Endodermal cell (in vitro differentiated cells): ENCODE results near the gene CELA1. TPM values are rescaled to one million over a fixed set of nuclear protein-coding genes. Genes with fewer than 3 reads are reported as not detected.

Source experiments
- DNase-seq: peaks from one replicate; pipeline ENCODE4 v3.0.0-alpha.2; 2017
- H3K27ac ChIP-seq: 2 replicates; pipeline ENCODE4 v1.5.1; 2013; ENCODE audit warnings: mild to moderate bottlenecking, low read depth, low read length, moderate library complexity
- H3K27me3 ChIP-seq: 2 replicates; pipeline ENCODE4 v1.6.1; 2013; ENCODE audit warnings: mild to moderate bottlenecking, low read length, moderate library complexity; ENCODE audit not compliant: insufficient read depth, control insufficient read depth, poor library complexity, severe bottlenecking
- H3K36me3 ChIP-seq: 2 replicates; pipeline ENCODE4 v1.7.0; 2013; ENCODE audit warnings: mild to moderate bottlenecking, low read length, moderate library complexity; ENCODE audit not compliant: control insufficient read depth, insufficient read depth
- H3K4me1 ChIP-seq: one replicate; pipeline ENCODE4 v1.7.0; 2013; ENCODE audit warnings: low read length; ENCODE audit not compliant: control insufficient read depth, insufficient read depth
- H3K4me3 ChIP-seq: 2 replicates; pipeline ENCODE4 v1.5.1; 2013; ENCODE audit warnings: mild to moderate bottlenecking, low read length, moderate library complexity
- H3K9ac ChIP-seq: 2 replicates; pipeline ENCODE4 v1.6.1; 2013; ENCODE audit warnings: mild to moderate bottlenecking, low read length, moderate library complexity; ENCODE audit not compliant: poor library complexity, severe bottlenecking; ENCODE audit errors: extremely low read depth
- H3K9me3 ChIP-seq: 2 replicates; pipeline ENCODE4 v1.6.1; 2013; ENCODE audit warnings: mild to moderate bottlenecking, low read length, moderate library complexity; ENCODE audit not compliant: control insufficient read depth
- H3K27ac Mint-ChIP-seq: 2 replicates; pipeline ENCODE4 v1.8.0; 2020; ENCODE audit warnings: mixed read lengths
- H3K27me3 Mint-ChIP-seq: 2 replicates; pipeline ENCODE4 v1.8.0; 2021; ENCODE audit warnings: mild to moderate bottlenecking, mixed read lengths; ENCODE audit not compliant: insufficient read depth
- H3K36me3 Mint-ChIP-seq: 2 replicates; pipeline ENCODE4 v1.8.0; 2020; ENCODE audit warnings: low read depth, mixed read lengths
- H3K4me1 Mint-ChIP-seq: 2 replicates; pipeline ENCODE4 v1.8.0; 2020; ENCODE audit warnings: mixed read lengths
- H3K4me3 Mint-ChIP-seq: 2 replicates; pipeline ENCODE4 v1.8.0; 2020; ENCODE audit warnings: mild to moderate bottlenecking, moderate library complexity, mixed read lengths
- H3K9me3 Mint-ChIP-seq: 2 replicates; pipeline ENCODE4 v1.8.0; 2020; ENCODE audit warnings: mild to moderate bottlenecking, mixed read lengths
- WGBS, 2 experiments: methylation state at CpG; one replicate each; pipeline versions ENCODE4 v1.1.5 to v1.1.7; 2013; ENCODE audit warnings: missing lambda C conversion rate in 2 of 2, mixed read lengths in 1 of 2; ENCODE audit not compliant: insufficient coverage in 1 of 2, insufficient read length in 1 of 2; 5-methylcytosine and 5-hydroxymethylcytosine counted together
- long read RNA-seq, 4 experiments: library from polyadenylated mRNA in 2 of 4; library from RNA in 1 of 4; library from capped mRNA in 1 of 4; stranded (forward) in 3 of 4; unstranded in 1 of 4; transcript quantifications; one replicate each; pipeline ENCODE4 v2.0.0, GENCODE V29; 2020 to 2021; ENCODE audit warnings: inconsistent platforms in 1 of 4
- polyA plus RNA-seq, 2 experiments: library from polyadenylated mRNA; stranded (reverse); fragments of 50-300 nt; gene quantifications; one replicate each; pipeline ENCODE4 v1.2.3, GENCODE V29; 2013
- total RNA-seq, 2 donors: library from RNA; stranded (reverse); fragmentation: NEBNext Ultra II Directional in 1 of 2; extraction: Animal tissue kit (Norgen Biotek cat#: 25700) in 1 of 2; gene quantifications; 2 replicates in 1 of 2; 3 replicates in 1 of 2; pipeline ENCODE4 v1.2.1, GENCODE V29; 2021
- TF ChIP-seq, protein P1 (sequence below): fragments of 200-600 bp; sonication (generic); conservative IDR thresholded peaks from 2 replicates; pipeline ENCODE4 v1.5.0; 2021; ENCODE audit warnings: antibody characterized with exemption, mild to moderate bottlenecking

The CELA1 gene
- not detected for total RNA-seq
- not detected for polyA plus RNA-seq (2013, experiment 1 of 2)
- not detected for polyA plus RNA-seq (2013, experiment 2 of 2)
- long read RNA-seq, experiment 1 = 0 reads
- long read RNA-seq, experiment 2 = 0 reads
- long read RNA-seq, experiment 3 = 0 reads
- long read RNA-seq, experiment 4 = 0 reads

GRCh38 chr12:51346581-51346980 is at the start of gene CELA1:
CELA1 (minus strand) TSS chr12:51346679; CDS start chr12:51346638, 41 bp downstream.
- Histone ChIP-seq H3K27me3 (no peaks in the 10 kb centered on the region), H3K9me3 (no peaks in the 10 kb centered on the region), H3K36me3 (no peaks in the 10 kb centered on the region), H3K4me1 (no peaks in the 10 kb centered on the region), H3K4me3 (no peak within 1 kb of the TSS), H3K9ac (no peak within 1 kb of the TSS), H3K27ac (no peak within 1 kb of the TSS)
- Mint-ChIP-seq H3K27ac (no peak within 1 kb of the TSS), H3K36me3 (no peaks in the 10 kb centered on the region), H3K27me3 (peaks cover 2% of the 10 kb centered on the region), H3K9me3 (no peaks in the 10 kb centered on the region), H3K4me3 (no peak within 1 kb of the TSS), H3K4me1 (peaks cover 15% of the 10 kb centered on the region)
- TF ChIP-seq, protein P1, sequence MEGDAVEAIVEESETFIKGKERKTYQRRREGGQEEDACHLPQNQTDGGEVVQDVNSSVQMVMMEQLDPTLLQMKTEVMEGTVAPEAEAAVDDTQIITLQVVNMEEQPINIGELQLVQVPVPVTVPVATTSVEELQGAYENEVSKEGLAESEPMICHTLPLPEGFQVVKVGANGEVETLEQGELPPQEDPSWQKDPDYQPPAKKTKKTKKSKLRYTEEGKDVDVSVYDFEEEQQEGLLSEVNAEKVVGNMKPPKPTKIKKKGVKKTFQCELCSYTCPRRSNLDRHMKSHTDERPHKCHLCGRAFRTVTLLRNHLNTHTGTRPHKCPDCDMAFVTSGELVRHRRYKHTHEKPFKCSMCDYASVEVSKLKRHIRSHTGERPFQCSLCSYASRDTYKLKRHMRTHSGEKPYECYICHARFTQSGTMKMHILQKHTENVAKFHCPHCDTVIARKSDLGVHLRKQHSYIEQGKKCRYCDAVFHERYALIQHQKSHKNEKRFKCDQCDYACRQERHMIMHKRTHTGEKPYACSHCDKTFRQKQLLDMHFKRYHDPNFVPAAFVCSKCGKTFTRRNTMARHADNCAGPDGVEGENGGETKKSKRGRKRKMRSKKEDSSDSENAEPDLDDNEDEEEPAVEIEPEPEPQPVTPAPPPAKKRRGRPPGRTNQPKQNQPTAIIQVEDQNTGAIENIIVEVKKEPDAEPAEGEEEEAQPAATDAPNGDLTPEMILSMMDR = no peak
- WGBS, 2 experiments = 96 to 97% methylated on average over 3 of the region's 3 CpGs
- DNase-seq = no peak

DNA sequence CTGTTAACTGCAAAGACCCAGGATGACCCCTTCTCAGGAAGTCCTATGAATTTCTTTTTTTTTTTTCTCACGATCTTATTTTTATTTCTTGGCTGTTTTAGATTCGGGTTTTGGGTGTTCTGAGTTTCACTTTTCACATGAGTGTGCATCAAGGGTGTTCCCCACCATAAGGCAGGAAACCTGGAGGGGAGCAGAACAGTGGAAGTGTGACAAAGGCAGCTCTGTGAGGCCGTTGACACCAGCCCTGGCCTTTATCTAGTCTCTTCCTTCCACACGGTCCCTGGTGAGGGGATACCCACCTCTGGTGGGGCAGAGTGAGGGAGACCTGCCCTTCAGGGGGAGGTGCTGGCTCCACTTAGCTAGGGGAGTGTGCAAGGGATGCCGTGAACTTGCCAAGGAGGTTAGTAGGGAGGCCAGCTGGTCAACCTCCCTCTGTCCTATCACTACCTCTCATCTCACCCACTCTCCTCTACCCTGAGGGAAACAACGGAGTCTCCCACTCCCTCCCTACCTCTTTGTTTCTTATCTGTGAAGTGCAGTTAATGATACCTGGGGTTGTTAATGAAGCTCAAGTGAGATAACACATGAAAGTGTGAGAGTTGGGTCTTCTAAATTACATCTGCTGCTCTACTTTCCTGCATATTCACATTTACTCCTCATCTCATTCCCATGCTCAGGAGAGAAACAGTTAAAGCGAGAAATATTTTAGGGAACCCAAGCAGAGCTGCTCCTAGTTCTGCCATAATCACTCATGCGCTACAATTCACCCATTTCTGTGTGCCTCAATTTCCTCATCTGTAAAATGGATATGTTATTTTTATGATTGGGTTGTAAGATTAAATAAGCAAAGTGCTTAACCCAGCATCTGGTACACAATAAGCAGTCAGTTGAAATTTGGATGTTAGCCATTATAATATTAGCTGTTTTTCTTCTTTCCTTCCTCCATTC is 49.1 kb upstream of the CELA1 start:
- Histone ChIP-seq H3K27ac (no peak overlapping the region), H3K4me3 (no peak overlapping the region), H3K36me3 (peaks cover 6% of the 10 kb centered on the region), H3K4me1 (peaks cover 5% of the 10 kb centered on the region), H3K9ac (no peak overlapping the region), H3K27me3 (peaks cover 15% of the 10 kb centered on the region), H3K9me3 (no peaks in the 10 kb centered on the region)
- no peaks in the 10 kb centered on the region for H3K9me3 Mint-ChIP-seq
- TF ChIP-seq, protein P1 = no peak
- DNase-seq = peak; percentile 79
- H3K4me1 Mint-ChIP-seq = peaks cover 40% of the 10 kb centered on the region
- 53% methylated on average over 8 of the region's 8 CpGs; no CpG with 5 or more reads in 1 of the 2 experiments for WGBS, 2 experiments
- peaks cover 16% of the 10 kb centered on the region for H3K36me3 Mint-ChIP-seq
- no peak overlapping the region for H3K4me3 Mint-ChIP-seq
- H3K27ac Mint-ChIP-seq = no peak overlapping the region
- peaks cover 13% of the 10 kb centered on the region for H3K27me3 Mint-ChIP-seq

GRCh38 chr12:51393676-51394545 is 47.4 kb upstream of the CELA1 start:
- 94% methylated on average over 14 of the region's 14 CpGs for WGBS, 2 experiments
- peaks cover 31% of the 10 kb centered on the region for H3K4me1 Mint-ChIP-seq
- Histone ChIP-seq H3K36me3 (peaks cover 6% of the 10 kb centered on the region), H3K4me3 (no peak overlapping the region), H3K27me3 (peaks cover 15% of the 10 kb centered on the region), H3K27ac (no peak overlapping the region), H3K9me3 (no peaks in the 10 kb centered on the region), H3K9ac (no peak overlapping the region), H3K4me1 (peaks cover 4% of the 10 kb centered on the region)
- no peaks in the 10 kb centered on the region for H3K9me3 Mint-ChIP-seq
- peak; percentile 41 for DNase-seq
- H3K4me3 Mint-ChIP-seq = no peak overlapping the region
- H3K27ac Mint-ChIP-seq = no peak overlapping the region
- peaks cover 16% of the 10 kb centered on the region for H3K36me3 Mint-ChIP-seq
- peaks cover 13% of the 10 kb centered on the region for H3K27me3 Mint-ChIP-seq
- TF ChIP-seq, protein P1 = no peak
